GM10266 (cell line): ENCODE results near the gene EPHB4.
A peak's percentile ranks its signal among the peaks of the same experiment; 100 is the strongest.

Source experiments
- DNase-seq: peaks from one replicate; pipeline ENCODE4 v3.0.0; 2012; ENCODE audit errors: extremely low spot score
- CTCF ChIP-seq: IDR thresholded peaks from 2 replicates; pipeline ENCODE4 v1.5.1; 2012; ENCODE audit warnings: mild to moderate bottlenecking, low read depth; ENCODE audit not compliant: control insufficient read depth, insufficient read depth; ENCODE audit errors: missing control alignments

Gene EPHB4

GRCh38 chr7:100804681-100805431 lies 22.5 kb downstream of the EPHB4 start:
- DNase-seq = no peak
- no peak for TF ChIP-seq CTCF

- peak; percentile 93 for DNase-seq
- TF ChIP-seq CTCF = no peak
Measured at GRCh38 chr7:100803398-100804161, 23.7 kb downstream of the EPHB4 start.

- no peak for DNase-seq
- TF ChIP-seq CTCF = no peak
Measured at GRCh38 chr7:100802951-100803350, 24.4 kb downstream of the EPHB4 start.

- no peak for DNase-seq
- no peak for TF ChIP-seq CTCF
Measured at GRCh38 chr7:100801833-100802568, 25.3 kb downstream of the EPHB4 start.

- DNase-seq = peak; percentile 67
Measured at GRCh38 chr7:100799037-100799896, 28.1 kb downstream of the EPHB4 start.

More at GRCh38 chr7:100799037-100799896, 28.1 kb downstream of the EPHB4 start:
- TF ChIP-seq CTCF = peak; percentile 76
